BE2C (cell line): ENCODE results near the gene CASR.

Experiments
- DNase-seq: peaks from one replicate; pipeline ENCODE4 v3.0.0-alpha.2; 2020
- H3K27me3 ChIP-seq: fragments of 250-450 bp; sonication (Bioruptor Pico); 2 replicates; pipeline ENCODE4 v1.5.1; 2020; ENCODE audit warnings: mild to moderate bottlenecking
- H3K36me3 ChIP-seq: fragments of 250-450 bp; sonication (Bioruptor Pico); 2 replicates; pipeline ENCODE4 v1.5.1; 2020; ENCODE audit warnings: mild to moderate bottlenecking
- H3K4me1 ChIP-seq: fragments of 250-450 bp; sonication (Bioruptor Pico); 2 replicates; pipeline ENCODE4 v1.5.1; 2020
- H3K4me3 ChIP-seq: 2 replicates; pipeline ENCODE4 v1.5.1; 2011; ENCODE audit warnings: low read depth, low read length
- H3K9me3 ChIP-seq: fragments of 250-450 bp; sonication (Bioruptor Pico); 2 replicates; pipeline ENCODE4 v1.5.1; 2020
- CTCF ChIP-seq: IDR thresholded peaks from 2 replicates; pipeline ENCODE4 v1.5.1; 2012; ENCODE audit warnings: mild to moderate bottlenecking, low read depth, low read length

Gene CASR

DNA sequence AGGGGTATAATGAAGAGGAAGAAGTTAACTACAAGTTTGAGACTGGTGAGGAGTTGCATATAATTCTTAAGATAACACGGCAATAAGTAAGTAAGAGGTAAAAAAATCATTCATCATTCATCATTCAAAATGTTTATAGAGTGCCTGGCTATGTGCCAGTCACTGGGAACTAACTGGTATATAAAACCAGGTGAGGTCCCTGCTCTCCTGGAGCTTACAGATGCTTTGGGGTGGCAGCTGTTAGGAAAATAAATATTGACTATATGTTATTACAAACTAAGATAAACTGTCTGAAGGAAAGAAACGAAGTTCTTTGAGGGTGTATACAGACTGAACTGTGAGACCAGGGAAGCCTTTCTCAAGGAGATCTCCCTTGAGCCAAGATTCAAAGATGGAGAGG lies 2.9 kb downstream of the CASR start:
- Histone ChIP-seq H3K36me3 (no peaks in the 10 kb centered on the region), H3K27me3 (peaks cover 67% of the 10 kb centered on the region), H3K4me3 (no peak overlapping the region), H3K9me3 (no peaks in the 10 kb centered on the region), H3K4me1 (no peaks in the 10 kb centered on the region)
- DNase-seq, result no peak
- no peak for TF ChIP-seq CTCF

- no peaks in the 10 kb centered on the region for H3K4me1 ChIP-seq
- peaks cover 54% of the 10 kb centered on the region for H3K27me3 ChIP-seq
- no peak for TF ChIP-seq CTCF
- H3K36me3 ChIP-seq, result no peaks in the 10 kb centered on the region
- no peak for DNase-seq
- no peaks in the 10 kb centered on the region for H3K9me3 ChIP-seq
- no peak overlapping the region for H3K4me3 ChIP-seq
Observed at GRCh38 chr3:122188737-122189136, 5.3 kb downstream of the CASR start.

DNA sequence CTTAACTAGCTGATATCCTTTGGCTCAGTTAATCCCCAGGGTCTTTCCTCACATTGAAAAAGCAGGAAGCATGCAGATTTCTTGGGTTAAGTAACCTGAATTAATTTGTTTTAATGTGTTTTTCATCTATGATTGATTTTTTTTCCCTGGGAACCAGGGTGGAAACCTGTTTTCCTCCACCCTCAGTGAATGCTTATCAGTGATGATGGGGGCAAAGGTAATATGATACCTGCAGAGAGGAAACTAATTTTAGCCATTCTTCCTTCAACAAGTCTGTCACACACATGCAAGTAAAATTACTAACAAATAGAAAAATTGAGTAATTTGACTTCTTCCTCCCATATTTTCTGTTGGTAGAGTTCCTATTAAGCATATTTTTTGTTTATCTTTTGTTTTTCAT lies 5.9 kb downstream of the CASR start:
- H3K36me3 ChIP-seq, result no peaks in the 10 kb centered on the region

DNA sequence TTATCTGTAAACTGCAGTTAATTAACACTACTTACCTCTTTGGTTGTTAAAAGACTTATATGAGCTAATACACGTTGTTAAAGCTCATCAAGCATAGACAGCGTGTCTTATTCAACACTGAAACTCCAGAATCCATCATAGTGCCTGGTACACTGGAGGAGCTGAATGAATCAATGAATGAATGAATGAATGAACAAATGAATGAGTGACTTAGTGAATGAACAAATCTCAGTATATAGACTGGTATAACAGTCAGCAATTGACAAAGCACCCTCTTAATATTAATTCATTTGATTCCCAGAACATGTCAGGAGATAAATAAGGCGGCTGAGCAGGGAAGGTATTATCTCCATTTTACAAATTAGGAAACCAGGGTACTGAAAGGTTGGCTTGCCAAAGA lies 7.1 kb downstream of the CASR start:
- Histone ChIP-seq H3K4me1 (no peaks in the 10 kb centered on the region), H3K4me3 (no peak overlapping the region), H3K27me3 (peaks cover 50% of the 10 kb centered on the region), H3K36me3 (no peaks in the 10 kb centered on the region), H3K9me3 (no peaks in the 10 kb centered on the region)
- TF ChIP-seq CTCF, result no peak
- DNase-seq, result no peak

More for the DNA sequence above, 5.9 kb downstream of the CASR start:
- no peak for DNase-seq
- Histone ChIP-seq H3K4me3 (no peak overlapping the region), H3K27me3 (peaks cover 54% of the 10 kb centered on the region), H3K4me1 (no peaks in the 10 kb centered on the region), H3K9me3 (no peaks in the 10 kb centered on the region)
- no peak for TF ChIP-seq CTCF

DNA sequence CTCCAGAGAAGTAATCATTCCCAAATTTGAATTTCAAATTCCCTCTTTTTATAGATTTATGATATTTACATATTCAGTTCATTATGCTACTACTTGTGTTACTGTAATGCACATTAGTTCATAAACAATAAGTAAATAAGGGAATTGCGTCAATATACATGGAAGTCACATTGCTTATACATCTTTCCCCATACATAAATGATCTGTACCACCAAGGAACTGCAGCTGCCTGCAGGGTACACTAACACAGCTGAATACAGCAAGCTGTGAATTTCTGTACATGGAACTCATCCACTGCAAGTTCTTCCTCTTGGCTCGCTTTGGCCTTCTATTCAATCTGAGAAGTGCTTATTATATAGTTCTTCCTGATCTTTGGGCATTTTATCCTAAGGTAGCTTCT lies 15.5 kb downstream of the CASR start:
- TF ChIP-seq CTCF, result no peak
- Histone ChIP-seq H3K4me3 (no peak overlapping the region), H3K36me3 (no peaks in the 10 kb centered on the region), H3K4me1 (no peaks in the 10 kb centered on the region), H3K27me3 (peaks cover 20% of the 10 kb centered on the region), H3K9me3 (no peaks in the 10 kb centered on the region)
- no peak for DNase-seq

- Histone ChIP-seq H3K4me3 (no peak overlapping the region), H3K4me1 (no peaks in the 10 kb centered on the region), H3K27me3 (peaks cover 15% of the 10 kb centered on the region), H3K9me3 (no peaks in the 10 kb centered on the region), H3K36me3 (no peaks in the 10 kb centered on the region)
- DNase-seq, result no peak
- TF ChIP-seq CTCF, result no peak
Observed at GRCh38 chr3:122199552-122199951, 16.1 kb downstream of the CASR start.
